Astrocyte (in vitro differentiated cells and primary cell): Measurements from ENCODE around the gene GAMT. TPM values are rescaled to one million over a fixed set of nuclear protein-coding genes. Genes with fewer than 3 reads are reported as not detected.
"Not testable (repeated sequence)": the region's sequence is repeated elsewhere in the genome, so short reads cannot be mapped to it uniquely, and the experiment has no call there.

Experiments used
- DNase-seq: peaks from one replicate; pipeline ENCODE4 v3.0.0-alpha.2; 2010; ENCODE audit warnings: low read depth
- FAIRE-seq: peaks from 2 replicates; lab custom pipeline; 2011; peaks lifted over from hg19 to GRCh38; lab: Jason Lieb, UNC
- H2AFZ ChIP-seq: 2 replicates; pipeline ENCODE4 v1.6.0; 2012; ENCODE audit warnings: low read depth, low read length, inconsistent platforms
- H3K27ac ChIP-seq: 2 replicates; pipeline ENCODE4 v1.5.1; 2011; ENCODE audit warnings: low read depth, low read length, inconsistent platforms
- H3K27me3 ChIP-seq: 2 replicates; pipeline ENCODE4 v1.6.0; 2011; ENCODE audit warnings: low read length, inconsistent platforms; ENCODE audit not compliant: insufficient read depth
- H3K36me3 ChIP-seq: 2 replicates; pipeline ENCODE4 v1.5.1; 2011; ENCODE audit warnings: low read length, inconsistent platforms; ENCODE audit not compliant: insufficient read depth
- H3K4me1 ChIP-seq: 2 replicates; pipeline ENCODE4 v1.5.1; 2011; ENCODE audit warnings: low read length, inconsistent platforms; ENCODE audit not compliant: insufficient read depth
- H3K4me2 ChIP-seq: 2 replicates; pipeline ENCODE4 v1.6.0; 2012; ENCODE audit warnings: low read length, inconsistent platforms
- H3K4me3 ChIP-seq: 2 replicates; pipeline ENCODE4 v1.5.1; 2011; ENCODE audit warnings: low read depth, mild to moderate bottlenecking, low read length, inconsistent platforms; ENCODE audit not compliant: insufficient read depth
- H3K79me2 ChIP-seq: 2 replicates; pipeline ENCODE4 v1.6.0; 2012; ENCODE audit warnings: mild to moderate bottlenecking, low read length, inconsistent platforms; ENCODE audit not compliant: insufficient read depth
- H3K9ac ChIP-seq: 2 replicates; pipeline ENCODE4 v1.6.0; 2012; ENCODE audit warnings: mild to moderate bottlenecking, low read length, inconsistent platforms
- H3K9me3 ChIP-seq: 2 replicates; pipeline ENCODE4 v1.5.1; 2012; ENCODE audit warnings: low read depth, mild to moderate bottlenecking, low read length, inconsistent platforms; ENCODE audit not compliant: insufficient read depth
- H4K20me1 ChIP-seq: 2 replicates; pipeline ENCODE4 v1.6.0; 2012; ENCODE audit warnings: low read length, inconsistent platforms; ENCODE audit not compliant: insufficient read depth
- H3K27ac Mint-ChIP-seq: one replicate; pipeline ENCODE4 v1.8.0; 2021; ENCODE audit warnings: mild to moderate bottlenecking, mixed read lengths; ENCODE audit not compliant: unreplicated experiment
- H3K27me3 Mint-ChIP-seq: one replicate; pipeline ENCODE4 v1.8.0; 2021; ENCODE audit warnings: low read depth, mixed read lengths; ENCODE audit not compliant: unreplicated experiment
- H3K36me3 Mint-ChIP-seq: one replicate; pipeline ENCODE4 v1.8.0; 2021; ENCODE audit warnings: low read depth, mixed read lengths; ENCODE audit not compliant: unreplicated experiment
- H3K4me1 Mint-ChIP-seq: one replicate; pipeline ENCODE4 v1.8.0; 2021; ENCODE audit warnings: low read depth, mixed read lengths; ENCODE audit not compliant: unreplicated experiment
- H3K4me3 Mint-ChIP-seq: one replicate; pipeline ENCODE4 v1.8.0; 2021; ENCODE audit warnings: mild to moderate bottlenecking, moderate library complexity, mixed read lengths; ENCODE audit not compliant: unreplicated experiment
- H3K9me3 Mint-ChIP-seq: one replicate; pipeline ENCODE4 v1.8.0; 2021; ENCODE audit warnings: mild to moderate bottlenecking, mixed read lengths; ENCODE audit not compliant: unreplicated experiment
- CTCF ChIP-seq: IDR thresholded peaks from 2 replicates; pipeline ENCODE4 v1.5.1; 2011; ENCODE audit warnings: low read depth, mild to moderate bottlenecking, inconsistent platforms, low read length, moderate library complexity; ENCODE audit not compliant: insufficient read depth
- EZH2 ChIP-seq: IDR thresholded peaks from 2 replicates; pipeline ENCODE4 v1.6.1; 2012; ENCODE audit warnings: mild to moderate bottlenecking, low read length, inconsistent platforms; ENCODE audit not compliant: insufficient read depth
- total RNA-seq: library from RNA; stranded (reverse); gene quantifications from 2 replicates; pipeline ENCODE4 v1.2.1, GENCODE V29; 2021

GAMT gene
- total RNA-seq, 1 donor from 2014 or later: 35.9 TPM

GRCh38 chr19:1439525-1440417, 38.4 kb upstream of the GAMT start:
- Histone ChIP-seq H3K4me3 (peak overlapping the region; percentile 97), H4K20me1 (peaks cover 68% of the 10 kb centered on the region), H3K4me2 (peak overlapping the region; percentile 97), H3K79me2 (peaks cover 42% of the 10 kb centered on the region), H3K36me3 (peaks cover 25% of the 10 kb centered on the region), H3K4me1 (peaks cover 18% of the 10 kb centered on the region), H3K27ac (peak overlapping the region; percentile 91), H3K9ac (peak overlapping the region; percentile 99)
- H3K27me3 Mint-ChIP-seq, H2AFZ ChIP-seq, DNase-seq, H3K27me3 ChIP-seq, H3K9me3 Mint-ChIP-seq, FAIRE-seq, H3K9me3 ChIP-seq: not testable (repeated sequence)
- Mint-ChIP-seq H3K4me3 (peak overlapping the region; percentile 95), H3K36me3 (peaks cover 13% of the 10 kb centered on the region), H3K4me1 (peaks cover 11% of the 10 kb centered on the region), H3K27ac (peak overlapping the region; percentile 94)

GRCh38 chr19:1438933-1439354, 37.6 kb upstream of the GAMT start:
- peaks cover 11% of the 10 kb centered on the region for H3K4me1 Mint-ChIP-seq
- H3K27ac Mint-ChIP-seq: peak overlapping the region; percentile 94
- FAIRE-seq (no peak), DNase-seq (no peak)
- H3K4me2 ChIP-seq: peak overlapping the region; percentile 97
- peaks cover 65% of the 10 kb centered on the region for H4K20me1 ChIP-seq
- H3K36me3 ChIP-seq: peaks cover 25% of the 10 kb centered on the region
- TF ChIP-seq EZH2 (no peak), CTCF (no peak)
- no peaks in the 10 kb centered on the region for H3K9me3 Mint-ChIP-seq
- peaks cover 16% of the 10 kb centered on the region for H3K4me1 ChIP-seq
- H2AFZ ChIP-seq: no peak overlapping the region
- peak overlapping the region; percentile 97 for H3K4me3 ChIP-seq
- peaks cover 42% of the 10 kb centered on the region for H3K79me2 ChIP-seq
- peak overlapping the region; percentile 95 for H3K4me3 Mint-ChIP-seq
- H3K27me3 Mint-ChIP-seq: no peaks in the 10 kb centered on the region
- no peaks in the 10 kb centered on the region for H3K27me3 ChIP-seq
- H3K9me3 ChIP-seq: no peaks in the 10 kb centered on the region
- peak overlapping the region; percentile 99 for H3K9ac ChIP-seq
- peaks cover 13% of the 10 kb centered on the region for H3K36me3 Mint-ChIP-seq
- H3K27ac ChIP-seq: peak overlapping the region; percentile 91

GRCh38 chr19:1438035-1438932, 36.9 kb upstream of the GAMT start, which contains the start of gene RPS15:
Gene RPS15 (plus strand): TSS chr19:1438396. CDS start chr19:1438426, 30 bp downstream.
- H3K9ac ChIP-seq: peak within 1 kb of the TSS; percentile 99
- Mint-ChIP-seq H3K27ac (peak within 1 kb of the TSS; percentile 96), H3K27me3 (no peaks in the 10 kb centered on the region), H3K9me3 (no peaks in the 10 kb centered on the region), H3K4me1 (peaks cover 11% of the 10 kb centered on the region), H3K36me3 (peaks cover 13% of the 10 kb centered on the region), H3K4me3 (peak within 1 kb of the TSS; percentile 95)
- TF ChIP-seq CTCF (peak; percentile 78), EZH2 (no peak)
- H3K36me3 ChIP-seq: peaks cover 25% of the 10 kb centered on the region
- peak within 1 kb of the TSS; percentile 57 for H2AFZ ChIP-seq
- DNase-seq (peak; percentile 85), FAIRE-seq (no peak)
- peak within 1 kb of the TSS; percentile 91 for H3K27ac ChIP-seq
- H3K79me2 ChIP-seq: peaks cover 42% of the 10 kb centered on the region
- H3K27me3 ChIP-seq: no peaks in the 10 kb centered on the region
- H3K4me2 ChIP-seq: peak within 1 kb of the TSS; percentile 97
- peak within 1 kb of the TSS; percentile 97 for H3K4me3 ChIP-seq
- H3K4me1 ChIP-seq: peaks cover 14% of the 10 kb centered on the region
- no peaks in the 10 kb centered on the region for H3K9me3 ChIP-seq
- peaks cover 67% of the 10 kb centered on the region for H4K20me1 ChIP-seq
